Measurements from ENCODE around the gene DTWD1.
"Not testable (repeated sequence)": the region's sequence is repeated elsewhere in the genome, so short reads cannot be mapped to it uniquely, and the experiment has no call there.

Gene DTWD1, protein sequence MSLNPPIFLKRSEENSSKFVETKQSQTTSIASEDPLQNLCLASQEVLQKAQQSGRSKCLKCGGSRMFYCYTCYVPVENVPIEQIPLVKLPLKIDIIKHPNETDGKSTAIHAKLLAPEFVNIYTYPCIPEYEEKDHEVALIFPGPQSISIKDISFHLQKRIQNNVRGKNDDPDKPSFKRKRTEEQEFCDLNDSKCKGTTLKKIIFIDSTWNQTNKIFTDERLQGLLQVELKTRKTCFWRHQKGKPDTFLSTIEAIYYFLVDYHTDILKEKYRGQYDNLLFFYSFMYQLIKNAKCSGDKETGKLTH

GRCh38 chr15:49620658-49621368, at the start of gene DTWD1, which contains the start of gene FAM227B:
TSS of gene DTWD1 (plus strand) at chr15:49621048. CDS start at chr15:49625168, 4,120 bp downstream.
TSS of gene FAM227B (minus strand) at chr15:49620818. CDS start at chr15:49615171, 5,647 bp downstream.
- TF ChIP-seq CTCF (IDR thresholded peaks at IDR 0.05; ENCODE audit: control extremely low read depth, extremely low read depth, low read depth, missing control alignments), result no peak
- POLR2A ChIA-PET, result no interaction called here
- peak; percentile 93 for DNase-seq (ENCODE audit: extremely low spot score)
- CTCF ChIA-PET, result interaction anchor here (0.7 to 1.1 kb wide), 2 partner anchors 33 to 42 kb away, joined by 3 read pairs; no protein-coding TSS in a partner anchor

- no peak for TF ChIP-seq CTCF (IDR thresholded peaks at IDR 0.05; ENCODE audit: control extremely low read depth, extremely low read depth, low read depth, missing control alignments)
- ChIA-PET CTCF (no interaction called here), POLR2A (no interaction called here)
- no peak for DNase-seq (ENCODE audit: extremely low spot score)
Measured at GRCh38 chr15:49573421-49573820, 47.4 kb upstream of the DTWD1 start.

GRCh38 chr15:49589030-49589429, 31.8 kb upstream of the DTWD1 start:
- ChIA-PET CTCF (no interaction called here), POLR2A (no interaction called here)
- peak; percentile 16 for DNase-seq (ENCODE audit: extremely low spot score)
- TF ChIP-seq CTCF (IDR thresholded peaks at IDR 0.05; ENCODE audit: control extremely low read depth, extremely low read depth, low read depth, missing control alignments), result no peak

GRCh38 chr15:49592829-49593316, 28.0 kb upstream of the DTWD1 start:
- DNase-seq (ENCODE audit: extremely low spot score); CTCF ChIA-PET; POLR2A ChIA-PET: not testable (repeated sequence)

DNA sequence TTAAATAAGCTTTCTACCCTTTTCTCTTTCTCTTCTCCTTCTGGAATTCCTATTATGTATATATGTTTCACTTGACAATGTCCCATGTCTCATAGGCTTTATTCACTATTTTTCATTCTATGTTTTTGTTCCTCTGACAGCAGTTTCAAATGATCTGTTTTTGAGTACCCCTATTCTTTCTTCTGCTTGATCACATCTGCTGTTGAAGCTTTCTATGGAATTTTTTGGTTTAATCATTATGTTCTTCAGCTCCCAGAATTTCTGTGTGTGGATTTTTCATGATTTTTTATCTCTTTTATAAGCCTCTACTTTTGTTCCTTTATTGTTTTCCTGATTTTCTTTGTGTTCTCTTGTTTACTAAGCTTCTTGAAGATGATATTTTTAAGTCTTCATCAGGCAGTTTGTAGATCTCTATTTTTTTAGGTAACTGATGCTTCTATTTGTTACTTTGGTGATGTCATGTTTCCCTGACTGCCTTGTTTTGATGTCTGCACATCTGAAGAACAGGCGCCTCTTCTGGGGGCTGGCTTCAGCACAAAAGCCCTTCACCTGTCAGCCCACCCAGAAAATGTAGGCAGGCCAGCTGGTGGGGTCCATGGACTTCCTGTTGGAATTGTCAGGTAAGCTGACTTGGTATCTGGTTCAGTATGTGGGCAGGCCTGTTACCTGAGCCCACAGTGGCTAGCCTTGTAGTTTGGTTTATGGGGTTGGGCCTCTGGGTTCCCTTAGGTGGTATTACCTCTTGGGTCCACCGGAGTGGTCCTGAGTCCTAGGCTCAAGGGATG, 16.0 kb upstream of the DTWD1 start:
- POLR2A ChIA-PET, result no interaction called here
- TF ChIP-seq CTCF (IDR thresholded peaks at IDR 0.05; ENCODE audit: control extremely low read depth, extremely low read depth, low read depth, missing control alignments), result no peak
- DNase-seq (ENCODE audit: extremely low spot score), result no peak
- CTCF ChIA-PET, result interaction anchor here (0.6 to 1.1 kb wide), 2 partner anchors 10 to 41 kb away, joined by 3 read pairs; no protein-coding TSS in a partner anchor

GRCh38 chr15:49605588-49605987, 15.3 kb upstream of the DTWD1 start:
- DNase-seq (ENCODE audit: extremely low spot score), result no peak
- ChIA-PET CTCF (interaction anchor here (1.1 kb wide), 1 partner anchor 10 kb away, joined by 3 read pairs; no protein-coding TSS in a partner anchor), POLR2A (no interaction called here)
- no peak for TF ChIP-seq CTCF (IDR thresholded peaks at IDR 0.05; ENCODE audit: control extremely low read depth, extremely low read depth, low read depth, missing control alignments)

Data from GM10248 (cell line).